Right lobe of liver (tissue), 6 donors: ENCODE results near the gene MRPS11. TPM values are rescaled to one million over a fixed set of nuclear protein-coding genes. Genes with fewer than 3 reads are reported as not detected.
A peak's percentile ranks its signal among the peaks of the same experiment; 100 is the strongest.
"Not testable (repeated sequence)": the region's sequence is repeated elsewhere in the genome, so short reads cannot be mapped to it uniquely, and the experiment has no call there.

Experiments used
- ATAC-seq, 4 donors: fragments of 200-7000 bp; cut with Tn5 transposase; one replicate each; pipeline ENCODE4 v1.9.1; 2020; ENCODE audit warnings: mild to moderate bottlenecking in 4 of 4, moderate library complexity in 4 of 4
- DNase-seq, 3 donors: peaks; one replicate each; pipeline ENCODE4 v3.0.0-alpha.2; 2020
- H3K27ac ChIP-seq, 3 donors: fragments of 200-600 bp; one replicate each; pipeline ENCODE4 v1.8.0; 2022
- H3K27me3 ChIP-seq, 2 donors: fragments of 200-600 bp; one replicate each; pipeline ENCODE4 v1.8.0; 2022
- H3K36me3 ChIP-seq, 4 donors: fragments of 200-600 bp; sonication (generic) in 1 of 4; one replicate each; pipeline versions ENCODE4 v1.5.1 to v1.8.0; 2017 to 2022; ENCODE audit warnings: control low read depth in 1 of 4
- H3K4me1 ChIP-seq, 4 donors: fragments of 200-600 bp; sonication (generic) in 1 of 4; one replicate each; pipeline versions ENCODE4 v1.5.1 to v1.8.0; 2017 to 2022; ENCODE audit warnings: control low read depth in 1 of 4
- H3K4me3 ChIP-seq, 3 donors: fragments of 200-600 bp; one replicate each; pipeline ENCODE4 v1.8.0; 2022
- H3K9me3 ChIP-seq, 4 donors: fragments of 200-600 bp; sonication (generic) in 1 of 4; one replicate each; pipeline versions ENCODE4 v1.5.1 to v1.8.0; 2017 to 2022; ENCODE audit warnings: control low read depth in 1 of 4
- CTCF ChIP-seq, 4 donors: fragments of 200-600 bp in 3 of 4; fragments of 450-650 bp in 1 of 4; IDR thresholded peaks; one replicate each; pipeline versions ENCODE4 v1.5.1 to v1.8.0; 2016 to 2022; ENCODE audit warnings: antibody characterized with exemption in 4 of 4, mild to moderate bottlenecking in 2 of 4
- POLR2A ChIP-seq: fragments of 450-650 bp; IDR thresholded peaks from one replicate; pipeline ENCODE4 v1.6.1; 2017; ENCODE audit warnings: antibody characterized with exemption, mild to moderate bottlenecking
- WGBS: methylation state at CpG from one replicate; pipeline ENCODE4 v1.1.6; 2018; ENCODE audit warnings: low coverage, low lambda C conversion rate; ENCODE audit not compliant: insufficient coverage; ENCODE audit errors: missing lambda C conversion rate; 5-methylcytosine and 5-hydroxymethylcytosine counted together
- intact Hi-C, 2 donors: fragments of 100-400 bp; cut with DNase I; formaldehyde crosslinking; loops; one replicate each; pipeline versions ENCODE4 v1.11.2 to v1.14.1; 2022
- total RNA-seq, 6 experiments: library from RNA; depleted of rRNA in 2 of 6; stranded (reverse); fragments of >200 nt in 2 of 6; fragmentation: NEBNext Ultra II Directional in 3 of 6; extraction: Animal tissue kit (Norgen Biotek cat#: 25700) in 3 of 6; gene quantifications; one replicate each; pipeline versions ENCODE4 v1.1.0 to v1.2.4, GENCODE V29; 2016 to 2023
- donor health status: DM: no; HTN: yes; CAD: no.
- donor health status: DM: no; HTN: no; CAD: no.
- donor health status: DM: no; HTN: no; CAD: no.
- donor health status: DM: no; HTN: yes; CAD: no.
- donor health status: DM: no; HTN: yes; CAD: no.

Gene MRPS11
- total RNA-seq, 6 experiments from 2014 or later: 25.4 to 38.0 (median 32.7) TPM

DNA sequence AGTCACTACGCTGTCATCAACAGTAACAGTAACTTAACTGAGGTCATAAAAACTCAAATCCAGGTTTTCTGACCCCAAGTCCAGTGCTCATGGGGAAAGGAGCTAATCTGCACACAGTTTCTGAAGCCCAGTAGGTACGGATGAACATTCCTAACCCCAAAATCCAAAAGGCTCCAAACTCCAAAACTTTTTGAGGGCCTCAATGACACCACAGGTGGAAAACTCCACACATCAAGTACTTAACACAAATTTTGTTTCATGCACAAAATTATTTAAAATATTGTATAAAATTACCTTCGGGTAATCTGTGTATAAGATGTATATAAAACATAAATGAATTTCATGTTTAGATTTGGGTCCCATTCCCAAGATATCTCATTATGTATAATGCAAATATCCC is 10.8 kb upstream of the MRPS11 start:
- Histone ChIP-seq H3K4me3 (no peak overlapping the region), H3K27me3 (no peaks in the 10 kb centered on the region), H3K4me1 (no peaks in the 10 kb centered on the region), H3K9me3 (no peaks in the 10 kb centered on the region), H3K36me3 (peaks cover 0 to 35% (median 14%) of the 10 kb centered on the region in 4 donors), H3K27ac (no peak overlapping the region)
- ATAC-seq (no peak), DNase-seq (no peak)
- TF ChIP-seq POLR2A (no peak), CTCF (IDR thresholded peaks at IDR 0.05) (no peak)
- WGBS: 100% methylated on average over 2 of the region's 3 CpGs
- intact Hi-C loops: no loop called here

GRCh38 chr15:88463870-88464532 is 3.5 kb upstream of the MRPS11 start:
- Histone ChIP-seq H3K4me1 (peaks cover 0 to 21% (median 9%) of the 10 kb centered on the region in 4 donors), H3K9me3 (no peaks in the 10 kb centered on the region), H3K4me3 (no peak overlapping the region), H3K27ac (no peak overlapping the region), H3K27me3 (no peaks in the 10 kb centered on the region), H3K36me3 (peaks cover 0 to 52% (median 25%) of the 10 kb centered on the region in 4 donors)
- intact Hi-C loops: no loop called here
- TF ChIP-seq POLR2A: no peak
- TF ChIP-seq CTCF (IDR thresholded peaks at IDR 0.05): no peak
- 49% methylated on average over 2 of the region's 2 CpGs for WGBS
- ATAC-seq (no peak), DNase-seq (no peak)

- H3K27me3 ChIP-seq: no peaks in the 10 kb centered on the region
- peaks cover 0 to 21% (median 9%) of the 10 kb centered on the region in 4 donors for H3K4me1 ChIP-seq
- peak overlapping the region in 2 of 3 donors; percentile 76 to 82 for H3K4me3 ChIP-seq
- H3K9me3 ChIP-seq: no peaks in the 10 kb centered on the region
- 37% methylated on average over 4 of the region's 4 CpGs for WGBS
- peak overlapping the region; percentile 90 to 98 (median 96) for H3K27ac ChIP-seq
- H3K36me3 ChIP-seq: peaks cover 0 to 37% (median 17%) of the 10 kb centered on the region in 4 donors
- DNase-seq (peak; percentile 79 to 86 (median 82)), ATAC-seq (peak; percentile 71 to 78 (median 74))
- intact Hi-C loops: no loop called here
- peak; percentile 19 for TF ChIP-seq POLR2A
- TF ChIP-seq CTCF (IDR thresholded peaks at IDR 0.05): no peak
Observed at GRCh38 chr15:88465633-88466224, 1.8 kb upstream of the MRPS11 start.

- no peaks in the 10 kb centered on the region for H3K9me3 ChIP-seq
- intact Hi-C loops: no loop called here
- ATAC-seq (no peak), DNase-seq (no peak)
- peaks cover 0 to 24% (median 8%) of the 10 kb centered on the region in 4 donors for H3K36me3 ChIP-seq
- no peaks in the 10 kb centered on the region for H3K27me3 ChIP-seq
- peak overlapping the region; percentile 90 to 98 (median 96) for H3K27ac ChIP-seq
- H3K4me3 ChIP-seq: peak overlapping the region; percentile 76 to 90 (median 82)
- TF ChIP-seq CTCF (IDR thresholded peaks at IDR 0.05): peak in 1 of 4 donors; percentile 10
- TF ChIP-seq POLR2A: no peak
- WGBS: 2% methylated on average over 16 of the region's 17 CpGs
- H3K4me1 ChIP-seq: peaks cover 0 to 21% (median 9%) of the 10 kb centered on the region in 4 donors
Observed at GRCh38 chr15:88467935-88468528, 524 bp downstream of the MRPS11 start.

DNA sequence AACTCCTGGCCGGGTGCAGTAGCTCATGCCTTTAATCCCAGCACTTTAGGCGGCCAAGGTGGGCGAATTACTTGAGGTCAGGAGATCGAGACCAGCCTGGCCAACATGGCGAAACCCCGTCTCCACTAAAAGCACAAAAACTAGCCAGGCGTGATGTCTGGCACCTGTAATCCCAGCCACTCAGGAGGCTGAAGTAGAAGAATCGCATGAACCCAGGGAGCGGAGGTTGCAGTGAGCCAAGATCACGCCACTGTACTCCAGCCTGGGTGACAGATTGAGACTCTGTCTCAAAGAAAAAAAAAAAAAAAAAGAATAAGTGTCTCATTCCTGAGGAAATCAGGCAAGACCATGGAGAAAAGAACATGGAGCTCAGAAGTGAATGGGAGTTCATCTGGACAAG is 1.2 kb downstream of the MRPS11 start:
- H3K27me3 ChIP-seq, H3K27ac ChIP-seq, H3K9me3 ChIP-seq, intact Hi-C loops, ATAC-seq, DNase-seq: not testable (repeated sequence)
- WGBS: 87% methylated on average over 4 of the region's 10 CpGs
- Histone ChIP-seq H3K4me3 (peak overlapping the region in 2 of 3 donors; percentile 76 to 82), H3K36me3 (peaks cover 0 to 17% (median 9%) of the 10 kb centered on the region in 4 donors), H3K4me1 (peaks cover 0 to 21% (median 9%) of the 10 kb centered on the region in 4 donors)
